Body of pancreas (tissue), 4 donors: ENCODE measurements around the gene IFRD2. TPM values are rescaled to one million over a fixed set of nuclear protein-coding genes. Genes with fewer than 3 reads are reported as not detected.

Experiments
- ATAC-seq: fragments of 150-250 bp; one replicate; pipeline ENCODE4 v1.9.1; 2016
- DNase-seq, 4 donors: peaks; one replicate each; pipeline ENCODE4 v3.0.0-alpha.2; 2019
- H3K27ac ChIP-seq, 4 donors: fragments of 200-600 bp; sonication (generic); 1 replicate in 3 of 4; 2 replicates in 1 of 4; pipeline versions ENCODE4 v1.5.1 to v1.6.1; 2016 to 2019; ENCODE audit warnings: mild to moderate bottlenecking in 1 of 4, mixed read lengths in 1 of 4, moderate library complexity in 1 of 4
- H3K27me3 ChIP-seq, 2 donors: fragments of 200-600 bp; sonication (generic); one replicate each; pipeline ENCODE4 v1.6.0; 2016; ENCODE audit warnings: mild to moderate bottlenecking in 1 of 2
- H3K36me3 ChIP-seq, 2 donors: fragments of 200-600 bp; sonication (generic); replicated peaks in 1 of 2; 2 replicates each; pipeline ENCODE4 v1.5.1; 2016; ENCODE audit warnings: low read depth in 2 of 2; ENCODE audit not compliant: insufficient read depth in 1 of 2
- H3K4me1 ChIP-seq: fragments of 200-600 bp; sonication (generic); one replicate; pipeline ENCODE4 v1.6.0; 2016
- H3K4me3 ChIP-seq, 2 donors: fragments of 200-600 bp; sonication (generic); 1 replicate in 1 of 2; 2 replicates in 1 of 2; pipeline ENCODE4 v1.5.1; 2016 to 2019
- H3K9me3 ChIP-seq, 3 donors: fragments of 200-600 bp; sonication (generic); 1 replicate in 2 of 3; 2 replicates in 1 of 3; pipeline ENCODE4 v1.5.1; 2016
- POLR2A ChIP-seq, 3 donors: fragments of 450-650 bp; IDR thresholded peaks; one replicate each; pipeline ENCODE4 v1.6.1; 2016; ENCODE audit warnings: antibody characterized with exemption in 3 of 3, mild to moderate bottlenecking in 2 of 3
- WGBS, 2 donors: methylation state at CpG; one replicate each; pipeline ENCODE4 v1.1.5; 2017; 5-methylcytosine and 5-hydroxymethylcytosine counted together
- intact Hi-C: fragments of 100-400 bp; cut with DNase I; formaldehyde crosslinking; loops from one replicate; pipeline ENCODE4 v1.15.1; 2023
- total RNA-seq, 2 donors: library from RNA; depleted of rRNA; stranded (reverse); fragments of >200 nt; gene quantifications; one replicate each; pipeline ENCODE4 v1.1.0, GENCODE V29; 2016
- TF ChIP-seq, protein P1 (sequence below), 7 experiments: fragments of 450-650 bp in 4 of 7; fragments of 200-600 bp in 3 of 7; sonication (generic) in 3 of 7; IDR thresholded peaks; one replicate each; pipeline ENCODE4 v1.5.1; 2016 to 2019; ENCODE audit warnings: antibody characterized with exemption in 7 of 7

The IFRD2 gene
- total RNA-seq, 2 donors from 2014 or later, result 75.8 to 103 TPM

DNA sequence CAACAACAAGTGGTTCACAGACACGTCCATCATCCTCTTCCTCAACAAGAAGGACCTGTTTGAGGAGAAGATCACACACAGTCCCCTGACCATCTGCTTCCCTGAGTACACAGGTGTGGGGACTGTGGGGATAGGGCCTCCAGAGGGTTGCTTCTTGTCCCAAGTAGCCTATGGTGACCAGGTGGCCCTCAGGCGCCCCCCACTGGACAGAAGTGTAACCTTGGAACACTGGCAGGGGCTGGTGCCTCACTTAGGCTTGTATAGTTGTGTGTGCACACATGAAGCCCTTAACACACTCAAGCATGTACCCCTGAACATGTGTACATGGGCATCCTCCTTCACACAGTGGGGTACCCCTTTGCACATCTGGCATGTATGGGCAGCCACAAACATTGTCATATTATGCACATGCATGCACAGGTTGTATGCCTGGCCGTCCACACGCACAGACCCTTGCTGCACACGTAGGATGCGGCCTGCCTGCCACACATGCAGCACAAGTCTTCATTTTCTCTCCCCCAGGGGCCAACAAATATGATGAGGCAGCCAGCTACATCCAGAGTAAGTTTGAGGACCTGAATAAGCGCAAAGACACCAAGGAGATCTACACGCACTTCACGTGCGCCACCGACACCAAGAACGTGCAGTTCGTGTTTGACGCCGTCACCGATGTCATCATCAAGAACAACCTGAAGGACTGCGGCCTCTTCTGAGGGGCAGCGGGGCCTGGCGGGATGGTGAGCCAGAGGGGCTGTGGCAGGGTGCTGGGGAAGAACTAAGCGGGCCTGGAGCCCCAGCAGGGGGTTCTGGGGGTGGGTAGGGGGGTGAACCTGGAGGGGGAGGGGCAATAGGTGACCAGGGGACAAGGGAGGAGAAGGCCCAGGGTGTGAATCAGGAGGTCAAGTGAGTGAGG, 35.0 kb downstream of the IFRD2 start:
- H3K4me3 ChIP-seq, result no peak overlapping the region
- no peaks in the 10 kb centered on the region for H3K27me3 ChIP-seq
- intact Hi-C loops, result no loop called here
- peaks cover 4 to 16% of the 10 kb centered on the region in 2 donors for H3K36me3 ChIP-seq
- TF ChIP-seq, protein P1, sequence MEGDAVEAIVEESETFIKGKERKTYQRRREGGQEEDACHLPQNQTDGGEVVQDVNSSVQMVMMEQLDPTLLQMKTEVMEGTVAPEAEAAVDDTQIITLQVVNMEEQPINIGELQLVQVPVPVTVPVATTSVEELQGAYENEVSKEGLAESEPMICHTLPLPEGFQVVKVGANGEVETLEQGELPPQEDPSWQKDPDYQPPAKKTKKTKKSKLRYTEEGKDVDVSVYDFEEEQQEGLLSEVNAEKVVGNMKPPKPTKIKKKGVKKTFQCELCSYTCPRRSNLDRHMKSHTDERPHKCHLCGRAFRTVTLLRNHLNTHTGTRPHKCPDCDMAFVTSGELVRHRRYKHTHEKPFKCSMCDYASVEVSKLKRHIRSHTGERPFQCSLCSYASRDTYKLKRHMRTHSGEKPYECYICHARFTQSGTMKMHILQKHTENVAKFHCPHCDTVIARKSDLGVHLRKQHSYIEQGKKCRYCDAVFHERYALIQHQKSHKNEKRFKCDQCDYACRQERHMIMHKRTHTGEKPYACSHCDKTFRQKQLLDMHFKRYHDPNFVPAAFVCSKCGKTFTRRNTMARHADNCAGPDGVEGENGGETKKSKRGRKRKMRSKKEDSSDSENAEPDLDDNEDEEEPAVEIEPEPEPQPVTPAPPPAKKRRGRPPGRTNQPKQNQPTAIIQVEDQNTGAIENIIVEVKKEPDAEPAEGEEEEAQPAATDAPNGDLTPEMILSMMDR (IDR thresholded peaks at IDR 0.05), result peak in 6 of 7 experiments; percentile 13 to 52 (median 39)
- no peak for TF ChIP-seq POLR2A (IDR thresholded peaks at IDR 0.05)
- H3K9me3 ChIP-seq, result no peaks in the 10 kb centered on the region
- ATAC-seq (no peak), DNase-seq (peak in 2 of 4 donors; percentile 56 to 69)
- peaks cover 24% of the 10 kb centered on the region for H3K4me1 ChIP-seq
- WGBS, 2 donors, result 90 to 94% methylated on average over 19 to 20 of the region's 20 CpGs
- no peak overlapping the region for H3K27ac ChIP-seq

DNA sequence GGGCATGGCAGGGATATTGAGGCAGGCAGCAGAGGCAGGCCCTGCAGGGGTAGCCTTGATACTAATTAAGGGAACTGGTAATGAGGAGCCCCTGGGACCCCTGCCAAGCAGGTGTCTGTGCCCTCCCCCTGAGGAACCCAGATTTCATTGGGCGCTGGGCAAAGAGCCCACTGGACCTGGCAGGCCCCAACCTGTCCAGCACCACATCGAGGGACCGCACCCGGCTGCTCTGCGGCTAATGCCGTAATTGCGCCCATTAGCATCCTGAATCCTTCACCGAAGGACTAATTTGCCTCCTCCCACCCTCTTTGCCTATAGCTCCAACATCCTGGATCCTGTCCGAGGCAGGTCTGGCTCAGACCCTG, 37.0 kb downstream of the IFRD2 start:
- 90 to 95% methylated on average over 7 to 9 of the region's 9 CpGs for WGBS, 2 donors
- Histone ChIP-seq H3K4me1 (peaks cover 16% of the 10 kb centered on the region), H3K36me3 (peaks cover 4 to 16% of the 10 kb centered on the region in 2 donors), H3K27ac (peak overlapping the region in 2 of 4 donors; percentile 60 to 68), H3K27me3 (no peaks in the 10 kb centered on the region), H3K4me3 (no peak overlapping the region), H3K9me3 (no peaks in the 10 kb centered on the region)
- TF ChIP-seq, protein P1 (IDR thresholded peaks at IDR 0.05), result no peak
- TF ChIP-seq POLR2A (IDR thresholded peaks at IDR 0.05), result no peak
- intact Hi-C loops, result no loop called here
- no peak for ATAC-seq
- DNase-seq, result no peak

DNA sequence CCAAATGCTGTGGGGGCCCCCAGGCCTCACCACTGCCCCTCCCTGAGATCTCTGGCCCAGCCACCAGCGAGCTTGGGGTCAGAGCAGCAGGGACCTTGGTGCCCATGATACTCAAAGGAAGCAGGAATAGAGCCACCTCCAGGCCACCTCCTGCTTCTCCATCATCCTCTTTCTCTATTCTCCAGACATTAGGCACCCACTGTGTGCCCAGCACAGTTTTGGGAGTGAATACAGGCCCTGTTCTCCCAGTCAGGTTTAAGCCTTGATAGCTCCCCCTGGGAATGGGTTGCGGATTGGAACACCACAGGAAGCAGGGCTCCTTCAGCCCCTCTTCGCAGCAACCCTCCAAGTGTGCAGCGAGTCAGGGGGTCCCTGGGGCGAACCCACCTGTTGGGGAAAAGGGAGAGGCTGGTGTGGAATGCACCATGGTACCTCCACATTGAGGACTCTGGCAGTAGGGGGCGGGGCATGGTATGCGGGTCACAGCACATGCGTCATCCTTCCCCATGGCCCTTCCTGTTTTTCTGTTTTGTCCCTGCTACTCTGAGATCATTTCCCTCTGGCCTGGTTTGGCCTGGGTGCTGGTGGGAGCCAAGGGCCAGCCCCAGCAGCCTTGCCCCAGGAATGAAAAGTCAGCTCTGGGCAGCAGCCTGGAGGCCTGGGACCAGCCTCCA, 37.5 kb downstream of the IFRD2 start:
- peaks cover 4 to 16% of the 10 kb centered on the region in 2 donors for H3K36me3 ChIP-seq
- no peaks in the 10 kb centered on the region for H3K27me3 ChIP-seq
- intact Hi-C loops, result no loop called here
- peaks cover 14% of the 10 kb centered on the region for H3K4me1 ChIP-seq
- ATAC-seq (no peak), DNase-seq (peak in 1 of 4 donors; percentile 71)
- H3K9me3 ChIP-seq, result no peaks in the 10 kb centered on the region
- no peak overlapping the region for H3K4me3 ChIP-seq
- 80 to 84% methylated on average over 8 of the region's 8 CpGs for WGBS, 2 donors
- no peak for TF ChIP-seq POLR2A (IDR thresholded peaks at IDR 0.05)
- TF ChIP-seq, protein P1 (IDR thresholded peaks at IDR 0.05), result no peak
- peak overlapping the region in 3 of 4 donors; percentile 17 to 68 (median 60) for H3K27ac ChIP-seq

DNA sequence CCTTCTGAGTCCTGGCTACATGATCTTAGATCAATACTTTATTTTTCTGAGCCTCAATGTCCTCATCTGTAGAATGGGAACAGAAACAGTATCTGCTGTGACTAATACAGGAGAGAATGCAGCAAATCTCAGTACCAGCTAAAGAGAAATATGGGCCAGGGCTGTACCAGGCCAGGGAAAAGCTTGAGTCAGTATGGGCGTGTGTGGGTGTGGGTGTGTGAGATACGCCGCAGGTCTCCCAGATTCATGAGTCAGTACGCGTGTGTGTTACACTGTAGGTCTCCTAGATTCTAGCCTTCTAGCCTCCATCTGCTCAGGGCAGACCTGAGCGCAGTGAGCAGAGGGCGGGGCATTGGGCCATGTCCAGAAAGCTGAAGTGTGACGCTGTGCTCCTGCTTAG, 41.0 kb downstream of the IFRD2 start:
- H3K9me3 ChIP-seq, result no peaks in the 10 kb centered on the region
- H3K27me3 ChIP-seq, result no peaks in the 10 kb centered on the region
- H3K4me1 ChIP-seq, result peaks cover 24% of the 10 kb centered on the region
- no peak overlapping the region for H3K4me3 ChIP-seq
- DNase-seq (no peak), ATAC-seq (no peak)
- WGBS, 2 donors, result 82 to 83% methylated on average over 8 of the region's 8 CpGs
- no peak overlapping the region for H3K27ac ChIP-seq
- peaks cover 0 to 4% of the 10 kb centered on the region in 2 donors for H3K36me3 ChIP-seq
- TF ChIP-seq, protein P1 (IDR thresholded peaks at IDR 0.05), result no peak
- no peak for TF ChIP-seq POLR2A (IDR thresholded peaks at IDR 0.05)
- intact Hi-C loops, result no loop called here
